Stimulated activated CD8-positive, alpha-beta memory T cell treated with anti-CD3 and anti-CD28 coated beads, Interleukin-15, amount 100 ng/mL, for 48 hours (primary cell): Measurements from ENCODE around the gene DSE.

Source experiments
- DNase-seq, 2 donors: peaks; one replicate each; pipeline ENCODE4 v3.0.0-alpha.2; 2020; ENCODE audit warnings: low read depth in 2 of 2

DSE gene

GRCh38 chr6:116447496-116448011 lies 76.8 kb downstream of the DSE start:
- DNase-seq = no peak

- DNase-seq = no peak
These were observed 78.8 kb downstream of the DSE start for GRCh38 chr6:116449565-116449964.

GRCh38 chr6:116450185-116450710 lies 79.5 kb downstream of the DSE start:
- no peak for DNase-seq

GRCh38 chr6:116450769-116451740 lies 80.3 kb downstream of the DSE start:
- DNase-seq = no peak

- DNase-seq = no peak
These were observed 81.2 kb downstream of the DSE start for GRCh38 chr6:116451916-116452315.

- no peak for DNase-seq
These were observed 81.8 kb downstream of the DSE start for GRCh38 chr6:116452531-116452930.

- no peak for DNase-seq
These were observed 85.4 kb downstream of the DSE start for GRCh38 chr6:116456106-116456505.

- no peak for DNase-seq
These were observed 86.2 kb downstream of the DSE start for GRCh38 chr6:116456927-116457326.

- no peak for DNase-seq
These were observed 87.5 kb downstream of the DSE start for GRCh38 chr6:116458264-116458663.

GRCh38 chr6:116459927-116460326 lies 89.2 kb downstream of the DSE start:
- DNase-seq = no peak

- DNase-seq = no peak
These were observed 90.7 kb downstream of the DSE start, which contains the start of gene CALHM6 for GRCh38 chr6:116461331-116461931. Gene CALHM6 (plus strand): TSS chr6:116461375. CDS start chr6:116461930, 555 bp downstream.

GRCh38 chr6:116461932-116462885 lies 91.5 kb downstream of the DSE start:
- DNase-seq = peak; percentile 36

- DNase-seq = no peak
These were observed 92.6 kb downstream of the DSE start for GRCh38 chr6:116463301-116463700.

- DNase-seq = no peak
These were observed 94.5 kb downstream of the DSE start for GRCh38 chr6:116465246-116465645.

- DNase-seq = no peak
These were observed 96.3 kb downstream of the DSE start for GRCh38 chr6:116467096-116467495.

GRCh38 chr6:116467514-116467913 lies 96.8 kb downstream of the DSE start:
- DNase-seq = no peak

GRCh38 chr6:116468293-116468692 lies 97.5 kb downstream of the DSE start:
- DNase-seq = no peak

- DNase-seq = no peak
These were observed 100.8 kb downstream of the DSE start for GRCh38 chr6:116471531-116471930.

- no peak for DNase-seq
These were observed 102.0 kb downstream of the DSE start for GRCh38 chr6:116472706-116473105.

- no peak for DNase-seq
These were observed 104.4 kb downstream of the DSE start for GRCh38 chr6:116475141-116475540.

- no peak for DNase-seq
These were observed 105.4 kb downstream of the DSE start for GRCh38 chr6:116476002-116476678.
